Skeletal muscle cell (primary cell): ENCODE results near the gene SLC16A6.
"Not testable (repeated sequence)": the region's sequence is repeated elsewhere in the genome, so short reads cannot be mapped to it uniquely, and the experiment has no call there.

Experiments used
- DNase-seq: peaks from one replicate; pipeline ENCODE4 v3.0.0-alpha.2; 2010; ENCODE audit warnings: low read depth
- H3K4me3 ChIP-seq: 2 replicates; pipeline ENCODE4 v1.5.1; 2011; ENCODE audit warnings: low read depth, mild to moderate bottlenecking, control low read depth, low read length, moderate library complexity

The SLC16A6 gene, protein sequence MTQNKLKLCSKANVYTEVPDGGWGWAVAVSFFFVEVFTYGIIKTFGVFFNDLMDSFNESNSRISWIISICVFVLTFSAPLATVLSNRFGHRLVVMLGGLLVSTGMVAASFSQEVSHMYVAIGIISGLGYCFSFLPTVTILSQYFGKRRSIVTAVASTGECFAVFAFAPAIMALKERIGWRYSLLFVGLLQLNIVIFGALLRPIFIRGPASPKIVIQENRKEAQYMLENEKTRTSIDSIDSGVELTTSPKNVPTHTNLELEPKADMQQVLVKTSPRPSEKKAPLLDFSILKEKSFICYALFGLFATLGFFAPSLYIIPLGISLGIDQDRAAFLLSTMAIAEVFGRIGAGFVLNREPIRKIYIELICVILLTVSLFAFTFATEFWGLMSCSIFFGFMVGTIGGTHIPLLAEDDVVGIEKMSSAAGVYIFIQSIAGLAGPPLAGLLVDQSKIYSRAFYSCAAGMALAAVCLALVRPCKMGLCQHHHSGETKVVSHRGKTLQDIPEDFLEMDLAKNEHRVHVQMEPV

DNA sequence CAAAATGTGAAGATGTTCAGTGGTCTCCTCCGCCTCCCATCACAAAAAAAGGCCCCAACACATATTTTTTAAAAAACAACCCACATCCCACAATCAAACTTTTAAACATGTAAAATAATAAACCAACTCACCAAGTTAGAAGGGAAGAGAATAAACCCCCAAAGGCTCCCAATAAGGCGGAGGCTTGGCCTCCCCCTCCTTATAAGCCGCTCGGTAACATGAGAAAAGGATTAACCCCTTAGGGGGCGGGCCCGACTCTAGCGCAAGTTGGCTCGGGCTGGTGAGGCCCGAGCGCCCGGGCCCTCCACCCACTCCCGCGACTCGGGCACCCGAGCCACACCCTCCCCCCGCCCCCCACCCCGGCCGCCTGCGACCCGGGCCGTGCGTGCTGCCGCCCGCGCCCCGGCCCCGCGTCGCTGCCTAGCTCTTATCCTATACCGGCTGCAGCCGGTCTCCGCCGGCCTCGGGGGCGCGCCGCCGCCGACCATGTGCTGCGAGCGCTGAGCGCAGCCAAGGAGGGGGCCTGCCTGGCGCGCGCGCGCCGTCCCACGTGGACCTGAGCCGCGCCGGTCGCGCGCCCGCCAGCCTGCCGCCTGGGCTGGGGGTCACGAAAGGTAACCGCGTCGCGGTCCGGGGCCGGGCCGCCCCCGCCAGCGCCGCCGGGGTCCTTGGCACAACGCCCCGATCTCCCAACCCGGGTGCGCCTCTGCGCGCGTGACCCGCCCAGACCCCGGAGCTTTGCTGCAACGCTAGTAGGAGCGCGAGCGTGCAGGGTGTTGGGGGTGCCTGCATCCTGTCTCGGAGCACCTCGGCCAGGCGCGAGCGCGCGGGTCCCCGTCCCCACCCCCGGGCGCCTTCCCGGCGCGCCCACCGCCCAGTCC, at the start of gene SLC16A6, which contains the start of gene ARSG:
Gene SLC16A6 (minus strand): TSS at position 173 of the 881 bp plus-strand sequence. CDS start 12,807 bp downstream, outside the sequence.
Gene ARSG (plus strand): TSS at position 541 of the 881 bp plus-strand sequence. CDS start 15,999 bp downstream, outside the sequence.
- H3K4me3 ChIP-seq = peak within 1 kb of the TSS; percentile 63
- DNase-seq = no peak

DNA sequence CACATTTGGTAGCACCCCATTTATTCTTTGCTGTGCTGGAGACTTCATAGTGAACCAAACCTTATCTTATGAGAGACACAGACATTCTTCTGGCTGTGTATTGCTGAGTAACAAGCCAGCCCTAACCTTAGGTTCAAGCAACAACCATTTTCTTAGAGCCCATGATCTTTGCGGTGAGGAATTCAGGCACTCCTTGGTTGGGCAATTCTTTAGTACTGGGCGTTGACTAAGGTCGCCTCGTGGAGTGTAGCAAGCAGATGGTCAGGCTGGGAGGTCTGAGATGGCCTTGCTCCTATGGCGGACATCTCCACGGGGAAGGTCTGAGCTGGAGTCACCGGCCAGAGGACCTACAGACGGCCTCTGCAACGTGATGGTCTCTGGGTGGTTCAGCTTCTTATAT, 43.5 kb upstream of the SLC16A6 start:
- DNase-seq = no peak
- H3K4me3 ChIP-seq = no peak overlapping the region

DNA sequence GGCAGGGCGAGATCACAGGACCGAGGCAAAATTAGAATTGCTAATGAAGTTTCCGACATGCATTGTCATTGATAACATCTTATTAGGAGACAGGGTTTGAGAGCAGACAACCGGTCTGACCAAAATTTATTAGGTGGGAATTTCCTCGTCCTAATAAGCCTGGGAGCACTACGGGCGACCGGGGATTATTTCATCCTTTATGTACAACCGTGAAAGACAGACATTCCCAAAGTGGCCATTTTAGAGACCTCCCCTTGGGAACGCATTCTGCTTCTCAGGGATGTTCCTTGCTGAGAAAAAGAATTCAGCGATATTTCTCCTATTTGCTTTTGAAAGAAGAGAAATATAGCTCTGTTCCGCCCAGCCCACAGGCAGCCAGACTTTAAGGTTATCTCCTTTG, 41.0 kb upstream of the SLC16A6 start:
- DNase-seq, H3K4me3 ChIP-seq: not testable (repeated sequence)

DNA sequence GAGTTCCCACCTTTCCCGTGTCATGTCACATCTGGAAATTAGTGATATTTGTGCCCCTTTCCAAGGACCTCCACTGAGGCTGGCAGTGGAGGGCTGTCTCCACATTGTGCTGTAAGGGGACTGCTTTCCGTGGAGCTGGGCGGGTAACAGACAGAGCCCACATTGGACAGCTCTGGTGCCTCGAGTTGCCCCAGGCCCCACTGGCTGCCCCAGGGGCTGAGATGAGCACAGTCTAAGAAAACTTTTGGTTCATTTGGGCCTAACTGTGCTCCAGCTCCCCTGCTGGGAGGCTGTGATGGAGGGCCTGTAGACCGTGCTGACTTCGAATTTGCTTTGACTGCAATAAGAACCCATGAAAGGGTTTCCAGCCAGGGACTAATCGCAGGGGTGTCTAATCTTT, 38.4 kb upstream of the SLC16A6 start:
- no peak overlapping the region for H3K4me3 ChIP-seq
- DNase-seq = no peak

DNA sequence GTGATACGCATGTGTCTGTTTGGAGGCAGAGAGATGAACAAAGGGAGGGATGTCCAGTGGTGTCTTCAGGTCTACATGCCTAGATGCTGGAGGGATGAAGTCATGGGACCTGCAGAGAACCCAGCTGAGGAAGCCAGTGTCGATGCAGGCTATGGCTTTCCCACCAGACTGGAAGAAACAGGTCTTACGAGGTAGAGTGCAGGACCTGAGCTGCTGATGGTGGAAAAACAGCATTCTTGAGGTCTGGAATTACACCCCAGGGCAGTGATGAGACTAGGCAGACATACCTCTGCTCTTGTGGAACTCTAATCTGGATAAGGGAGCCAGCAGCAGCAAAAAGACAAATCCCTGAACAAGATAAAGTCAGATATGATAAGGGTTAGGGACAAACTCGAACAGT, 37.7 kb upstream of the SLC16A6 start:
- DNase-seq = no peak
- no peak overlapping the region for H3K4me3 ChIP-seq

DNA sequence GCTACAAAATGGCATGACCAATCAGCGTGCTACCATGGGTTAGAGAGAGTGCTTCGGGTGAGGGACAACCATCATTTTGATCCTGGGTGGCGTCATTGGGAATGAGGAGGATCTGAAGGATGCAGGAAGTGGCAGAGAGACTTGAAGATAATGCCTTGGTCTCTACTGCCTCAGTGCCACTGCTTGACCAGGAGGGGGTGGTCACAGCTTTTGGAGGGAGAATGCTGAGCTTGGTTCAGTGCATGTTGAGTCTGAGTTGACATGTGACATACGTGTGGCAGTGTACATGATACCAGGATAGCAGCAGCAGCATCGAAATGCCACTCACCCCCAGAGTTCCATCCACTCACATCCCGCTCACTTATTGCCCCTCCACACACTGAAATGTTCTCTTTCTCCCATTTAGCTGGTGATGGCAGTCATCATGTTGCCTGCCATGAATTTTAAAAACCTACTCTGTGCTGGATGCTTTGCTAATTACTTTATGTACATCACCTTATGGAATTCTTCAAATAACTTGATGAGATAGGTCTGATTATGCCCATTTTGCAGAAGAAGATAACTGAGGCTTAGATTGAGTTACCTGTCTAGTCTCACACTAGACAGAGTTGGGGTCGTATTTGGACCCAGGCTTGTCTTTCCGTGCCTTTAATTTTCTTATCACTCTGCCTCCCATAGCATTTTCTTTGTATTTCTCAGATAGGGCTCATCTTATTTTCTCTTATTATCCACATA, 37.1 kb upstream of the SLC16A6 start:
- no peak overlapping the region for H3K4me3 ChIP-seq
- no peak for DNase-seq

DNA sequence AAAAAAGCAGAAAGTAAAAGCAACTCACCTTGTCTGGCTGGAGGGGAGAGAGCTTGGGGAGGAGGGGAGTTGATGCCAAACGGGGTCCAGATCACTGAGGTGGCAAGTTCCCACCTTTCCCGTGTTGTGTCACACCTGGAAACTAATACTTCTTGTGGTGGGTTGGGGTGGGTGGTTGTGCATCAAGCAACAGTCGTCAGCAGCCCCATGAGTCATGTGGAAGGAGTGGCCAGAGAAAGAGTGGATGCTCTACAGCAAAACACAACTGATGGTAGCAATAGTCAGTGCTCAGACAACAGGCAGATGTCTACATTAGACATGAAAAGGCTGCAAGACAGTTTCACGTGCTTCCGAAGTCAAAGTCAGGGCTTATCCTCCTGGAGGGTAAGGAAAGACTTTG, 35.8 kb upstream of the SLC16A6 start:
- no peak for DNase-seq
- H3K4me3 ChIP-seq = no peak overlapping the region

DNA sequence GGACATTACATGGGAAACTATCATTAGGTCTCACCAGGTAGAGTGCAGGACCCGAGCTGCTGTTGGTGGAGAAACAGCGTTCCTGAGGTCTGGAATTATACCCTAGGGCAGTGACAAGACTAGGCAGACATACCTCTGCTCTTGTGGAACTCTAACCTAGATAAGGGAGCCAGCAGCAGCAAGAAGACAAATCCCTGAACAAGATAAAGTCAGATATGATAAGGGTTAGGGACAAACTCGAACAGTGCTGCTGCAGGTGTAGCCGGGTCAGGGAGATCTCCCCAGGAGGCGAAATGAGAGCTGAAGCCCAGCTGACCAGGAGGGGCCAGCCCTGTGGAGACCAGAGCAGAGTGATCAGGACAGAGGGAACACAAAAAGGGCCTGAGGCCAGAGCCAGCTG, 35.0 kb upstream of the SLC16A6 start:
- DNase-seq = no peak
- no peak overlapping the region for H3K4me3 ChIP-seq

DNA sequence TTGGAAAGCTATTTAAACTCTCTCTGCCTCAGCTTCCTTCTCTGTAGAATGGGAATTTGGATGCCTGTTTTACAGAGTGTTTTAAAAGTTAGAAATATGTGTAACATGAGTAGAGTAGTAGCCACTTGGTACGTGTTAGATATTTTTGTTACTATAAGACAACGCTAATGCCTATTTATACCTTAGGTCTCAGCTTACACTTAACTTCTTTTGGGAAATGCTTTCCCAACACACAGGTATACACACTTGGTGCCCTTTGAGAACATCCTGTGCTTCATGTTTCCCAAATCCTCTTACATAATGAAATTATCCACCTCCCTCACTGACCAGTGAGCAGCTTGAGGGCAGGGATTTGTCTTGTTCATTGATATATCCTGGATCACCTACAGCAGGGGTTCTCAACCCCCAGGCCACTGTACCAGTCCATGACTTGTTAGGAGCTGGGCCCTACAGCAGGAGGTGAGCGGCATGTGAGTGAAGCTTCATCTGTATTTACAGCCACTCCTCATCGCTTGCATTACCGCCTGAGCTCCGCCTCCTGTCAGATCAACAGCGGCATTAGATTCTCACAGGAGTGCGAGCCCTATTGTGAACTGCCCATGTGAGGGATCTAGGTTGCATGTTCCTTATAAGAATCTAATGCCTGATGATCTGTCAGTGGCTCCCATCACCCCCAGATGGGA, 33.9 kb upstream of the SLC16A6 start:
- DNase-seq = no peak
- H3K4me3 ChIP-seq = no peak overlapping the region

DNA sequence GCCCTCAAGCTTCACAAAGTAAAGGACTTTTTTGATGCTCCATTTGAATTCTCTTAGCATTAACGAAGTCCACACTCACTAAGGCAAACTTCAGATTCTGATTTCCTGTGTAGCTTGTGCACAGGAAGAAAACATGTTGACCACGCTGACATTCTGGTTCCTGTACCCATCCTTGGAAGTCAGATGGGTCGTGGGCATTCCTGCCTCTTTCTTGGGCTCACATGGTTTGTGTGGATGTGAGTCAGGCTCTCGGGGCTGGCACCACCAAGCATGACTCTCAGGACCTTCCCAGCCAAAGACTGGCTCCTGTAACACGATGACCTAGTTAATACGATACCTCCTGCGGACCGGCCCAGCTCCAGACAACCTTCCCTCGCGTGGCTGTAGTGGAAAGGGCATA, 33.2 kb upstream of the SLC16A6 start:
- H3K4me3 ChIP-seq = no peak overlapping the region
- no peak for DNase-seq

DNA sequence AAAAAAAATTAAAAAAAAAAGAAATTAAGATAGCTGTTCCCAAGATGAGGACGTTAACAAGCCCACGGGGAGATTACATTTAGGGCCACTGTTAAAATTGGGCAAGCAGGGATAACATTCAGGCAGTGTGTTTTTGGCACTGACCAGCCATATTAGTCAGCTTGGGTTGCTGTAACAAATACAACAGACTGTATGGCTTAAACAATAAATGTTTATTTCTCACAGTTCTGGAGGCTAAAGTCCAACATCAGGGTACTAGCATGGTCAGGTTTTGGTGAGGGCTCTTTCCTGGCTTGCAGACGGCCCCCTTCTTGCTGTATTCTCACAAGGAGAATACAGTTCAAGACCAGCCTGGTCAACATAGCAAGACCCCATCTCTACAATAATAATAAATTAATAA, 31.7 kb upstream of the SLC16A6 start:
- no peak overlapping the region for H3K4me3 ChIP-seq
- DNase-seq = no peak

DNA sequence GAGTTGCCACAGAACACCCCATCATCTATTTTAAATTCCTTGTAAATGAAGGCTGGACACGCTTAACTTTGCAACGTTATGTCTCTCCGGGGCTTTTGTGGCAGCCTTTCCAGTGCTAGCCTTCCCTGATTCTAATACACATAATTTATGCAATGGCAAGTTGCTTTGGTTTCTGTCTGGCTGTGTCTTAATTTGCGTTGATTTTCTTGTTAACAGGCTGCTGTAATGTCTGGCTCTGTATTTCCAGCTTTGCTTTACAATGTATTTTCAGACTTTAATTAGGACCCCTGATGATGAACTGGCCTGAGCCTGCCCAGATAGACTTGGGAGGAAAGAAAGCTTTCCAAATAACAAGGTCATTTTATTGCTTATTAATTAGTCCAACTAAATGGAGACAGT, 30.6 kb upstream of the SLC16A6 start:
- DNase-seq = no peak
- no peak overlapping the region for H3K4me3 ChIP-seq

DNA sequence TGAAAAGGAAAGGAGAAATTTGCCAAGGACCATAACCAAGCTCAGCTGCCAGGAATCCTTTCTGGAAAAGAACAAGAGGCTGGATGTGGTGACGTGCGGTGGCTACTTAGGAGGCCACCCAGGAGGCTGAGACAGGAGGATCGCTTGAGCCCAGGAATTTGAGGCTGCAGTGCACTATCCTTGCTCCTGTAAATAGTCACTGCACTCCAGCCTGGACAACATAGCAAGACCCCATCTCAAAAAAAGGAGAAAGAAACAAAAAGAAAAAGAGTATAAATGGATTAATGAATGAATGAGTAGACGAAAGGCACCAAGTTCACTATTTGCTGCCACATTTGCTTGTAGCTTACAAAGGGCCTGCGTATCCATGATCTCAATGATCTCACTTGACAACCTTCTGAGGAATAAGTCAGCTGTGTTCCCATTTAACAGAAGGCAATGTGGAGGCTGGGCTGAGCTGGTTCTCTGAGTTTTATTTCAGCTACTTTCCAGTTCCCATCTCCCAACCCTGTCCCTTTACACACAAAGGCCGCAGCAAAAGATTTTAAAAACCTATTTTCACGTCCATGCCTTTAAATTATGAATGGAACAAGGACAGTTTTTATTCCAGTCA, 30.1 kb upstream of the SLC16A6 start:
- H3K4me3 ChIP-seq = no peak overlapping the region
- DNase-seq = no peak

DNA sequence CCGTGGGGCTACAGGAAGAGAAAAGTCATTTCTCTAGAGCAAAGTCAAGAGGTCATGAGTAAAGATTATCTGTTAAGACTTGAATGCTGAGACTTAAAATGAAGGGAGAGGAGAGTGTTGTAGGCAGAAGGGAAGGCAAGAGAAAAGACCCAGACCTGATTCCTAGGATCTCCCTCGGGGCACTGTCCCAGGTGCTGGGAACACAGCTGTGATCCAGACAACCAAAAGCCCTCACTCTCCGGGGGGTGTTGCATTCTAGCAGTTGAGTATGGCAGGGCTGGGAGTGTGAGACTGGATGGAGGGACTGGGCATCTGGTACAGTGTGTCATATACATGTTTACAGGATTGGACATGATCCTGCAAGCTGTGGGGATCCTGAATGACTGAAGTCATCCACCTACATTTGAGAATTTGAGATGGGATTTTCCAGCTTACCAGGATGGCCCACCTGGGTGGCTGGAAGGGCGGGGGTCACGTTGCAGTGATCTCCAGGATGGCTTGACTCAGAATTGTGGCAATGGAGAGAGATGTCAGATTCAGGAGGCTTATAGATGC, 29.5 kb upstream of the SLC16A6 start:
- no peak for DNase-seq

DNA sequence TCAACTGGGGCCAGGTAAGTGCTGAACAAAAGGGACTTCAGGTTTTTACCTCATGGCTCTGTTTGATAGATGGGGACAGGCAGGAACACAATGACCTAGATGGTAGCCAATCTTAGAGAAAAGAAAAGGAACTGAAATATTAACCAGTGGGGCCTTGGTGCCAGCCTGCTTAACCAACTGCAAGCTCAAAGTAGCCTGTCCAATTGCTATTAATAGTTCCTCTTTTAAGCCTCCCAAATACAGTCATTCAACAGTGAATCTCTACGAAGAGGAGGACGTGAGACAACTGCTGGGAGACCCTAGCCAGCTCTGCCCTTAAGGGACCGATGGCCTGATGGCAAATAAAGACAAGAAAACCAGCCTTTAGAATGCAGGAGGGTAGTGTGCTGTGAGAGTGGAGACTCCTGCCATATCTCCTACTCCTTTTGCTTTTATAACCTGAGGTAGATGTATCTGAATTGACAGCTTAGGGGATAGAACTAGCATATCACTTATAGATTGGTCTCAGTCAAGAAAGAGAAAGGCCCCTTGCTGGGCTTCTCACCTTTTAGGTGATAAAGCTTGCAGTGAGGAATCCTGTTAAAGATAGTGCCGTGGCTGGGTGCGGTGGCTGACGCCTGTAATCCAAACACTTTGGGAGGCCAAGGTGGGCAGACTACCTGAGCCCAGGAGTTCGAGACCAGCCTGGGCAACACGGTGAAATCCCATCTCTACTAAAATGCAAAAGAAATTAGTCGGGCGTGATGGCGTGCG, 28.7 kb upstream of the SLC16A6 start:
- no peak for DNase-seq

More for the DNA sequence above, 29.5 kb upstream of the SLC16A6 start:
- no peak overlapping the region for H3K4me3 ChIP-seq

DNA sequence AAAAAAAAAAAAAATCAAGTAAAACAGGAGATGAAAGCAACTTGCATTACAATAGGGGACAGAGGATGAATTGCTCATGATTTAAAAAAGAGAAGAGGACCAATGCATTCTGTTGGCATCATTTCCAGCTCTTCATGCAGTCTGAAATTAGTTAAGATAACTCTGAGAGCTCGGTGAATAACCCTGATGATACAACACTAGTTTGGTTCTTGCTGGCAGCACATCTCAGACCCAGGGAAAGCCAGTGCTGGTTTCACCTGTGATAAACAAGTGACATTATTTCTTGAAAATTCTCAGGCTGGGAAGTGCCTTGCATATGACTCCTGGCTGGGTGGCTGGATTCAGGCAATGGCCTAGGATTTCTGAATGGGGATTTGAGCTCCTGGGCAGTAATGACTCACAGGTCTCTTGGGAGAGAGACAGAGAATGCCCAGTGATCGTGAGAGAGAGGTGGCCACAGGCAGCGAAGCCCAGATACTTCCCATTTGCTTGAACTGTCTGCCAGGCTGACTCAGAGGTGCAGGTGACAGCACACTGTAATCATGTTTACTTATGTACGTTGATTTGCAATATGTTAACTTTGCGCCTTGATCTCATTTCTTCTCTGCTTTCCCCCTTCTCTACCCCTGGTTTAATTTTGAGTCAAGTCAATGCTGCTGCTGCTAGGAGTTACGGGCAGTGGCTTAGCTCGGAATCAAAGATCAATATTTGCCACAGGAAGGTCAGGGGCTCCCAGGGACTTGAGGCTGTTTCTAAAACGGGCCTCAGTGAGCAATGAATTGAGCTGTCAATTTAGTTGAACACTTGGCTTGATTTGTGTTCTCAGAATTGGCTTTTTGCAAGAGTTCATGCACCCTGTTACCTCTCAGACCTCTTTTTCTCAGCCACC, 27.4 kb upstream of the SLC16A6 start:
- H3K4me3 ChIP-seq = no peak overlapping the region
- DNase-seq = peak; percentile 22

More for the DNA sequence above, 28.7 kb upstream of the SLC16A6 start:
- H3K4me3 ChIP-seq = no peak overlapping the region

DNA sequence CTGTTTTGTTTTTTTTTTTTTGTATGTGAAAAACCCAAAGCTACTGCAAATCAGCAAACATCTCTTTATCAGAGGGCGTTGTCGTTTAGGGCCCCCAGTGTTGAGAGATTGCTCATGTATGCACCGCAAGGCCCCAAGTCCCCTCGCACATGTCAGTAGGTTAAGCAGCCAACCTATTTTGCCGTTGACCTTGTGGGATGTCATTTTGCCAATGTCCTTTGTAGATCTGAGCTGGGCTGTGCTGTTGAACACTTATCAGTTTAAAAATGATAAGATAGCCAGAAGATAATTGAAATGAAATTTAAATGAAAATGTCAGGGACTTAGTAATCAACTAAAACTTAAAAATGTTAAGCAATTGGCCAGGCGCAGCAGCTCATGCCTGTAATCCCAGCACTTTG, 26.5 kb upstream of the SLC16A6 start:
- no peak for DNase-seq
- no peak overlapping the region for H3K4me3 ChIP-seq
